Measurements from ENCODE around the gene MRPS27.

Gene MRPS27

GRCh38 chr5:72319976-72320752 is at the start of gene MRPS27, which contains the start of gene PTCD2:
Gene MRPS27 (minus strand): TSS chr5:72320240. CDS start chr5:72320221, 19 bp downstream.
Gene PTCD2 (plus strand): TSS chr5:72320373. CDS start chr5:72320383, 10 bp downstream.
- DNase-seq (ENCODE audit: extremely low read depth in 1 of 2, low read depth in 1 of 2), result peak; percentile 83 to 84

- no peak for DNase-seq (ENCODE audit: extremely low read depth in 1 of 2, low read depth in 1 of 2)
These were observed 49.7 kb upstream of the MRPS27 start for GRCh38 chr5:72369711-72370110.

- no peak for DNase-seq (ENCODE audit: extremely low read depth in 1 of 2, low read depth in 1 of 2)
These were observed 49.3 kb upstream of the MRPS27 start for GRCh38 chr5:72369301-72369700.

DNA sequence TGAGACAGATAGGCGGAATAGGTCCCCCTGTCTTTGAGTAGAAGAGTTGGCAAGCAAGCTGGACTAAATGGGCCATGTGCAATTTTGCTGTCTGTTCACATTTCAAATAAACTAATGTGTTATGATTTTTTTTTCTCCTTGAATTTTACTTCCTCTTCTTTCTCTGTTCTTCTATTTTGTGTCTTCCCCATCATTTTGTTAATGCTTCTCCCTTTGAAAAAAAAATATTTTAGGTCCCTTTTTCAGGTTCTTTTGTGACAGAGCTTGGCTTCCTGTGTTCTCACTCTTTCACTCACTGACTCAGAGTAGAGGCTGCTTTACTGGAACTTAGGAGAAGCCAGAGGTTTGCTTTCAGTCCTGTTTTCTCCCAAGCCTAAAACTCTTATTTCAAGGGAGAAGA is 48.2 kb upstream of the MRPS27 start:
- no peak for DNase-seq (ENCODE audit: extremely low read depth in 1 of 2, low read depth in 1 of 2)

DNA sequence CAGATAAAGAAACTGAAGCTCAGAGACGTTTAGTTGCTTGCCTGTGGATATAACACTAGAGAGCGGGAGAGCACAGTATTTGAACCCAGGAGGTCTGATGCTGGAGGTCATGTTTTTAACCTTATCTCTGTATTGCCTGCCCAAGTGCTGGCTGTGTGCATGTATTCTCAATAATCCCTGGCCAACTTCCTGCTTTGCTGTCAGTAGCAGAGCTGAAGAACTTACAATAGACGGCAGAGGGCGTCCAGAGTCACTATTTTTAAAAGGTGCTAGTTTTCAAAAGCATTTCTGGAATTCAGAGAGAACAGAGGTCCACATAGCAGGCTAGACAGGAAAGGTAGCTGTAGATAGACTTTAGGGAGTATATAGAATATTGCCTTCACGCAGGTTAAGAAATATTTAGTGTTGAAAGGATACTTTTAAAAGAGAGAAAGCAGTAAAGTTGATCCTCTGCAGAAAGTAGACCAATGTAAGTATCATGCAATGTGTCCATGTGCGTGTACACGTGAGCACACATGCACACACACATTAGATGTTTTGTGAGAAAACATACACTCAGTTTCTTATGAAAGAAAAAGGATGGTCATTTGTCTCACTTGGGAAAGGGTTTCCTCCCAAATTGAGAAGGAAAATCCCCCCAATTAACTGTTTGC is 46.4 kb upstream of the MRPS27 start:
- no peak for DNase-seq (ENCODE audit: extremely low read depth in 1 of 2, low read depth in 1 of 2)

- no peak for DNase-seq (ENCODE audit: extremely low read depth in 1 of 2, low read depth in 1 of 2)
These were observed 44.9 kb upstream of the MRPS27 start for GRCh38 chr5:72364951-72365350.

DNA sequence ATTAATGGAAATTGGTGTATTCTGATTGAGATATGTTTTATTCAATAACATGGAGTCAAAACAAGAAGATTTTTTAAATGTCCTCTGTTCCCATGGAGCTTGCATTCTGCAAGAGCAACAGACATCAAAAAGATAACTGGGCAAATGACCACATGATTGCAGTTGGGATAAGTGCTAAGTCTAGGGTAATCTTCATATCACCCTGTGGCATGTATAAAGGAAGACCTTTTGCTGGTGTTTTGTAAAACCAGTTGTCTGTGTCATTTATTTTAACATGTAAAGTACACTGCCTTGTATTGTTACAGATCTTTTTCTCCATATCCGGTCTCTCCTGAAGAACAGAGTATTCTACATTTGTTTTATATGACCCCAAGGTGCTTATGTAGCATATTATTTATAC is 44.1 kb upstream of the MRPS27 start:
- DNase-seq (ENCODE audit: extremely low read depth in 1 of 2, low read depth in 1 of 2), result no peak

- DNase-seq (ENCODE audit: extremely low read depth in 1 of 2, low read depth in 1 of 2), result no peak
These were observed 43.2 kb upstream of the MRPS27 start for GRCh38 chr5:72363166-72363802.

DNA sequence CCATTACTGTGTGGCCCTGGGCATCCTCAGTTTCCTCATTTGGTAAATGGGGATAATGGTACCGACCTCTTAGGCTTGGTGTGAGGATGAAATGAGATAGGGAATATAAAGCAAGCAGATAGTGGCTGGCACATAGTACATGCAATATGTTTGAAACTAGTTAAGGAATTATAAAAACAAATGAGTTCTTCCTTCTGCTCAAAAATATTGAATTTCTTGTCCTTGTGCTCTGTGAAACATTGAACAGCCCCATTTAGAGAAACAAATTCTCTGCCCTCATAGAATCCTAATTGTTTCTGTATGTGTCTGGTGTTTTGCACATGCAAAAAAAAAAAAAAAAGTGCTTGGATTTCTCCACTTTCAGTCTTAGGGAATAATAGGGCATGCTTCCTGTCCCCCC is 39.8 kb upstream of the MRPS27 start:
- DNase-seq (ENCODE audit: extremely low read depth in 1 of 2, low read depth in 1 of 2), result no peak

GRCh38 chr5:72358925-72359324 is 38.9 kb upstream of the MRPS27 start:
- no peak for DNase-seq (ENCODE audit: extremely low read depth in 1 of 2, low read depth in 1 of 2)

- DNase-seq (ENCODE audit: extremely low read depth in 1 of 2, low read depth in 1 of 2), result no peak
These were observed 36.3 kb upstream of the MRPS27 start for GRCh38 chr5:72356361-72356760.

- no peak for DNase-seq (ENCODE audit: extremely low read depth in 1 of 2, low read depth in 1 of 2)
These were observed 35.8 kb upstream of the MRPS27 start for GRCh38 chr5:72355706-72356299.

DNA sequence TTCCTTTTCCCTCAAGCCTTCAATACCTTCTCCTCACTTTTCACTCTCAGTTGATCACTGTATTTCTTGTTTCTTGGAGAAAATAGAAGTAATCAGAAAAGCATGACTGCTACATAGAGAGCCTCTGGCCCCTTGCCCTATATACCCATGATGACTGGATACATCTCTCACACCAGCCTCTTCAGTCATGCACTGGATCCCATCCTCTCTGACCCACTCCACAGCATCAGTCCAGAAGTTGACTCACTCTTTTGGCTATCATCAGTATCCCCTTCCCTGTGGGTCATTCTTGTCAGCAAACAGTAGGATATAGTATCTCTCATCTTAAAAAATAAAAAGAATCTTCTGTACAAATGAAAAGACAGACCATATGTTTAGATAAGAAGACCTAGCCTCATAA is 33.0 kb upstream of the MRPS27 start:
- DNase-seq (ENCODE audit: extremely low read depth in 1 of 2, low read depth in 1 of 2), result no peak

DNA sequence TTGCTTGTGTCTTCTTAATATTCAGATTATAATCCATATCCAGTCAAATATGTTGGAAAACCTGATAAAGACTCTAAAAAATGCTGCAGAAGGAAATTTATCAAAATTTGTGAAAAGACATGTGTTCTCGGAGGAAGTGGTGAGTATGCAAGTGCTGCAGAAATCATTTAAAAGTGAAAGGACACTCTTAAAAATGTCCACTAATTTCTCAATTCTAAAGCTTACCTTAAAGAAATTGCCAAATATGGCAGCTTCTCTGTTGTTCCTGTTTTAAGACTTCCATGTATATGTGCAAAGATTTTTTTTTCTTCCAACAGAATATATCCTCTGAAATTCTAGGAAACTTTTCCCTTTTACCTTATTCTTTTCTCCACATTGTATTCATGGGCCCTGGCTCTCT is 32.6 kb upstream of the MRPS27 start:
- no peak for DNase-seq (ENCODE audit: extremely low read depth in 1 of 2, low read depth in 1 of 2)

- DNase-seq (ENCODE audit: extremely low read depth in 1 of 2, low read depth in 1 of 2), result no peak
These were observed 31.3 kb upstream of the MRPS27 start for GRCh38 chr5:72351376-72351775.

- DNase-seq (ENCODE audit: extremely low read depth in 1 of 2, low read depth in 1 of 2), result no peak
These were observed 27.8 kb upstream of the MRPS27 start for GRCh38 chr5:72347801-72348308.

DNA sequence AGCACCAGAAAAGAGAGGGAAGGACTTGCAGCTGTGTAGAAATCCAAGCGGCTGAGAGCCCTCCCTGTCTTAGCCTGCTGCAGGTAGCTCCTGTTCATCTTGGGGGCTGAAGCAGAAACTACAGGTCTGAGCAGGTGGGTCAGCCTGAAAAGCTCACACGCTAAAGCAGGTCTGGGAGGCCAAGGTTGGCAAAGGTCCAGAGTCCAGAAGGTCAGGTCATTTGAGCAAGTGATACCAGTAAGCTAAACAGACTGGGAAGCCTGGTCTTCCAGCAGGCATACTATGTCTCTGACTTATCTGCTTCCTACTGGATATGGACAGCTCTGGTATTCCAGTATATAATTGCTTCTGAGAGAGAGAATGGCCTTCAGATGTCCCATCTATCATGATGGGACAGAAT is 26.4 kb upstream of the MRPS27 start:
- no peak for DNase-seq (ENCODE audit: extremely low read depth in 1 of 2, low read depth in 1 of 2)

DNA sequence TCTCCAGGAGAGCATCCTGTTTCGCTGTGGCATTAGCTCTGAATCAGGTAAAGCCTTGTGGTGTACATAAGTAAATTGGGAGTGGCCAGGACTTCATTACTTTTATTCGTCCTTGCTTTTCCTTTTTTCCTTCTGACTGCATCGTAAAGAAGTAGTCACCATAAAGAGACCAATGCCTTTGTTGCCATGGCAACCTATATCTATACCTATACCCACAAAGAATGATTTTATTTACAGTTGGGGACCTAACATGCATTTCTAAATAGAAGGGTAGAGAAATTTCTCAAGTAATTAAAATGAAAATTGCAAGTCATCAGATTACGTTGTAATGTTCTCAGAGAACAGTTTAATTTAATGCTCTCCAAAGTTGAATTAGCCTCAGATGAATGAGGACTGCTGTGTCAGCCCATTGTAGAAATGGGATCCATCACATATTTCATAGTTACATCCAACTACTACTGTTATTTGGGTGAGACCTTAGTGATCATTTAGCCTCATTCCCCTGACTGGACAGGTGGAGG is 18.7 kb upstream of the MRPS27 start:
- no peak for DNase-seq (ENCODE audit: extremely low read depth in 1 of 2, low read depth in 1 of 2)

DNA sequence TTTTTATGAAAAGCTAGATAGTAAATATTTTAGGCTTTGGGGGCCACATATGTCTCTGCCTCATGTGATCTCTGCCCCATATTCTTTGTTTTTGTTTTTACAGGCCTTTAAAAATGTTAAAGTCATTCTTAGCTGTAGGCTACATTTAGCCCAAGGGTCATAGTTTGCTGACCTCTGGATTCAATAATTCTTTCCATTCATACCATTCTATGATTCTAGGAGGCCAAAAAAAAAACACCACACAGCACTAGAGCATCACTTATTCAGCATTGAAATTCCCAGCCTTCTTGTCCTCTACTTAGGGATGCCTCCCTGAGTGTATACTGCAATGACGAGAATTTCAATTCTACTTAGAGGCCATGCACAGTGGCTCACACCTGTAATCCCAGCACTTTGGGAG is 17.1 kb upstream of the MRPS27 start:
- no peak for DNase-seq (ENCODE audit: extremely low read depth in 1 of 2, low read depth in 1 of 2)

DNA sequence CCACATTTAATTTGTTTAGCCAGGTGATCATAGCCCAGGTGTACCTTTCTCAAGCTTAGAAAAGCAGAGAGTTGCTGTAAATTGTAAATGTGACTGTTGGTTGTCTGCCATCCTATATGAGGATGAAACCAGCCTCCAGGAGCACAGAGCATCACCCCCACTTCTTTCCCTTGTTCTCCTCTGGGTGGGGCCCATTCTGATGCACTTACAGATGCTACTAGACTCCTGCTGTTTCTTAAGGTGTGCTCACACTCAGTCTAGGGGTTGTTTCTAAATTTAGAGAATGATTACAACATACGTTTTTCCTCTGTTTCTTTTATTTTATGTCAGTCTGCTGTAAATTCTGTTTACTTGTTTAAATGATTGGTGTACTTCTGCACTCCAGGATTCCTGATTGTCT is 10.7 kb upstream of the MRPS27 start:
- DNase-seq (ENCODE audit: extremely low read depth in 1 of 2, low read depth in 1 of 2), result no peak

GRCh38 chr5:72328172-72328571 is 8.1 kb upstream of the MRPS27 start:
- DNase-seq (ENCODE audit: extremely low read depth in 1 of 2, low read depth in 1 of 2), result no peak
